ENCODE results near the gene VPS13A.

GRCh38 chr9:77422969-77423368 lies 245.6 kb downstream of the VPS13A start:
- TF ChIP-seq CEBPB (IDR thresholded peaks at IDR 0.05) (no peak), EGR1 (IDR thresholded peaks at IDR 0.05) (no peak), CREB1 (IDR thresholded peaks at IDR 0.05; ENCODE audit: low read depth) (no peak), YY1 (IDR thresholded peaks at IDR 0.05; ENCODE audit: low read depth) (no peak), RAD21 (IDR thresholded peaks at IDR 0.05; ENCODE audit: low read depth) (no peak), EP300 (IDR thresholded peaks at IDR 0.05; ENCODE audit: borderline replicate concordance) (no peak), REST (IDR thresholded peaks at IDR 0.05; ENCODE audit: low read depth) (no peak), MAX (IDR thresholded peaks at IDR 0.05) (no peak), TAF1 (IDR thresholded peaks at IDR 0.05; ENCODE audit: low read depth) (no peak), TEAD4 (IDR thresholded peaks at IDR 0.05) (no peak), NFIC (IDR thresholded peaks at IDR 0.05) (no peak), TCF12 (IDR thresholded peaks at IDR 0.05; ENCODE audit: low read depth) (no peak), USF1 (IDR thresholded peaks at IDR 0.05) (no peak), ZBTB7A (IDR thresholded peaks at IDR 0.05; ENCODE audit: low read depth) (no peak)
